ENCODE results near the gene TSHR.

Gene TSHR

GRCh38 chr14:81137316-81137715, 181.9 kb downstream of the TSHR start:
- H3K4me3 ChIP-seq (ENCODE audit: low read depth, low read length) = no peak overlapping the region
- no peak for DNase-seq (ENCODE audit: low read depth)
- TF ChIP-seq CTCF (IDR thresholded peaks at IDR 0.05; ENCODE audit: insufficient read depth, low read depth, low read length, missing control alignments) = no peak

GRCh38 chr14:81138429-81138828, 183.0 kb downstream of the TSHR start:
- no peak for DNase-seq (ENCODE audit: low read depth)
- no peak overlapping the region for H3K4me3 ChIP-seq (ENCODE audit: low read depth, low read length)
- TF ChIP-seq CTCF (IDR thresholded peaks at IDR 0.05; ENCODE audit: insufficient read depth, low read depth, low read length, missing control alignments) = no peak

- TF ChIP-seq CTCF (IDR thresholded peaks at IDR 0.05; ENCODE audit: insufficient read depth, low read depth, low read length, missing control alignments) = no peak
- DNase-seq (ENCODE audit: low read depth) = no peak
- no peak overlapping the region for H3K4me3 ChIP-seq (ENCODE audit: low read depth, low read length)
Observed at GRCh38 chr14:81141426-81141825, 186.0 kb downstream of the TSHR start.

- H3K4me3 ChIP-seq (ENCODE audit: low read depth, low read length) = no peak overlapping the region
- no peak for DNase-seq (ENCODE audit: low read depth)
- TF ChIP-seq CTCF (IDR thresholded peaks at IDR 0.05; ENCODE audit: insufficient read depth, low read depth, low read length, missing control alignments) = no peak
Observed at GRCh38 chr14:81143793-81144192, 188.4 kb downstream of the TSHR start.

- no peak overlapping the region for H3K4me3 ChIP-seq (ENCODE audit: low read depth, low read length)
- no peak for DNase-seq (ENCODE audit: low read depth)
- TF ChIP-seq CTCF (IDR thresholded peaks at IDR 0.05; ENCODE audit: insufficient read depth, low read depth, low read length, missing control alignments) = no peak
Observed at GRCh38 chr14:81144824-81145603, 189.6 kb downstream of the TSHR start.

GRCh38 chr14:81147140-81147897, 191.9 kb downstream of the TSHR start:
- DNase-seq (ENCODE audit: low read depth) = no peak
- no peak overlapping the region for H3K4me3 ChIP-seq (ENCODE audit: low read depth, low read length)
- TF ChIP-seq CTCF (IDR thresholded peaks at IDR 0.05; ENCODE audit: insufficient read depth, low read depth, low read length, missing control alignments) = no peak
